GM21723 (cell line): ENCODE results near the gene GANAB.
"Not testable (repeated sequence)": the region's sequence is repeated elsewhere in the genome, so short reads cannot be mapped to it uniquely, and the experiment has no call there.

Experiments used
- ATAC-seq: cut with Tn5 transposase; IDR thresholded peaks from one replicate; pipeline ENCODE4 v1.9.1; 2021; ENCODE audit warnings: mild to moderate bottlenecking, moderate library complexity; ENCODE audit not compliant: unreplicated experiment

The GANAB gene

DNA sequence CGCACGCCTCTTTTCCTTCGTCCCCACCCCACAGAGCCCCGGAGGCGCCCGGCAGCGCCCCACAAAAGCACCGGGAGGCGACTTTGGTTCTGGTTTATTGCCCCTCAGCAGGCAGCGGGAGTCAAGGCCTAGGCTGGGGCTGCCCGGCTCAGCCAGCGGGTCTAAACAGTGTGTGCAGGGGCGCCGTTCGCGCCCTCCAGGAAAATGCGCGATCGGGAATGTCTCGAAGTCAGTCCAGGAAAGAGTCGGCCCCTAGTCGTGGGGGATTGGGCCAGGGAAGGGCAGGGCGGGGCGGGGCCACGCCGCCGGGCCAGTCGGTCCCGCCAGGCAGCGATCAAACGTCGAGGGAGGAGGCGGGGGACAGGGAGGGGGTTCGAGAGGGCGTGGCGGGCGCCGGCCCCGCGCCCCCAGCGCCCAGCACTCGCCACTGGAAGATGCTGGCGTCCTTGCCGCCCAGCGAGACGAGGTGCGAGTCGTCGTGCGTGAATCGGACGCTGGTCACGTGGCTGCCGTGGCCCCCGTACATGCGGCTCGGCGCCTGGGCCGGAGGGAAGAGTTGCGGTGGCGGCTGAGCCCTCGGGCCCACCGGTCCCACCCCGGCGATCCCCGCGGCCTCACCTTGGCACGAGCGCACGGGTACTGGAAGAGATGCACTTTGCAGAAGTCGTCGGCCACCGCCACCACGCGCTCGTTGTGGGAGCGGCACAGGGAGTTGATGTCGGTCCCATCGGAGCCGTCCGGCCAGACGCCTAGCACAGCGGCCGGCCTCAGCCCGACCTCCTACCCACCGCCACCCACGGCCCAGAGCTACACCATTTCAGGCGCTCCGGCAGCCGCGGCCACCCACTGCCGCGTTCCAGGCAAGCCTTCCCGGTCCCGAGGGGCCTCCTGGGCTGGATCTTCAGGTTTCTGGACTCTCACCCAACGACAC, 44.0 kb downstream of the GANAB start:
- no peak for ATAC-seq

DNA sequence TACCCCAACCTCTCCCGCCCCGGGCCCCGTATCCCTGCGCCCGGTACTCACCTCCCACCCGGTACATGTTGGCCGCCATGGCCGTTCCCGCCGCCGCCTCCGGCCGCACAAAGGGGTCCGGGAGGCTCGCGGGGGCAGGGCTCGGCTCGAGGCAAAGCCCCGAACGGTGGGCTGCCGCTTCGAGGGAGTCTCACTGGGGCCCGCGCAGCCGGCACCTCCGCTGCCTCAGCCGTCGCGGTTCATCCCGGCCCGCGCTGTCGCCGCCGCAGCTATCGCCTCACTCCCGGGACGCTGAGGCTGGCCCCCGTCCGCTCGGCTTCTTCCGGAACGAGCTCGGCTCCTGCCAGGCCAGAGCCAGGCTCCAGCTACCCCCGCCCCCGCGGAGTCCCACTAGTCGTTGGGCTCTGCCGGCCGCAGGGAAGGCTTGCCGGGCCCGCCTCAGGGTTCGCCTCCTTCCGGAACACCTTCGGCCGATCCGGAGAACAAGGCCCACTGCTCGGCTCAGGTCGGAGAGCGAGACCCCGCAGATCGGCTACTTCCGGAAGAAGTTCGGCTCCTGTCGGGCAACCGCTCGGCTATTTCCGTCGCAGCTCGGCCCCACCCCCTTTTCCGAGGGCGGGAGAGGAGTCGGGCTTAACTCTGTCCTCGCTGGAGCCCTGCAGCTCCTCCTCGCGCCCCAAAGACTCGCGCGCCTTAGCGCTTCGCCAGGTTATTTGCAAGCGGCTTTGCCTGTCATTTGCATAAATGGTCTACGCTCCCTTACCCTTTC, 44.9 kb downstream of the GANAB start, which contains the start of gene MTA2:
TSS of gene MTA2 (minus strand) at position 494 of the 769 bp plus-strand sequence. CDS start at position 79, 415 bp downstream.
- peak; percentile 71 for ATAC-seq

DNA sequence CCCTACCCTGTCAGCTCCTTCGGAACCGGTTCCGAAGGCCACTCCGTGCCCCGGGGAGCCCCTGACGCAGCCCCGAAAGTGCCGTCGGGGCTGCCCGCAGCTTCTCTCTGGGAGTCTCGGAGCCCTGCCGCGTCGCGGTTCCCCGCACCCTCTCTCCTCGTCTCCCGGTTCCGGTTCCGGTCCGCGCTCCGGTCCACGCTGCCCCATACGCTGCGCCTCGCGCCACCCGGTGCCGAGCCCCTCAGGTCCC, 45.4 kb downstream of the GANAB start:
- peak; percentile 15 for ATAC-seq

DNA sequence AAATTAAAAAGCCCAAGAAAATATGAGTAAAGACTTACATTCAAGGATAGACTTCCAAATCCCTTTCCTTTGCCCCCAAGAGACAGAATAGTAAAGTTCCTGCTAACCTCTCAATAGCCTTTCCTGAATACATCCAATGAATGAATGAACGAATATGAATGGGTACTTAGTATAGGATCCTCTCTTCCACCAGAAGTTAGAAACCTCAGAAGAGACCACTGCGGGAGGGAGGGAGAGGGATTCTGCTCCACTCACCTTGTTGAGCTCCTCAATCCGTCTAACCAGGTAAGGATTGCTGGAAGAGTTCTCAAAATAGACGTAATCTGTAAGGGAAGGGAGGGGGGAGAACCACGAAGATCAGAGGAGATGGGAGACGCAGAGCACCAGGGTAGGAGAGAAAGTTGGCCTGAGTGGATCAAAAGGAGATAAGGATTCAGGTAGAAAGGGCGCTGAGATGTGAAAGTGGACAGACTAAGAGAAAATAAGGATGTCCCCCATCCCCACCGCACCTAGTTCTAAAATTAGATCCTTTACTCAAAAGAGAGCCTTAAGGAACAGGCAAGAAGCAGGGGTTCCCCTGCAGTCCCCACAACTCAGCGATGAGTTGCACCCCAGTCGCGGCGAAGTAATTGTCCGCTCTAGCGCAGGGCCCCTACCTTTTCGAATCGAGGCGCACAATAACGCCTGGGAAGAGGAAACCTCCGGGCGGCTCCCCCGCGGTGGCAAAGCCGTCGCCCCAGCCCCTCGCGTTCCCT, 45.9 kb downstream of the GANAB start:
- peak; percentile 2 for ATAC-seq

DNA sequence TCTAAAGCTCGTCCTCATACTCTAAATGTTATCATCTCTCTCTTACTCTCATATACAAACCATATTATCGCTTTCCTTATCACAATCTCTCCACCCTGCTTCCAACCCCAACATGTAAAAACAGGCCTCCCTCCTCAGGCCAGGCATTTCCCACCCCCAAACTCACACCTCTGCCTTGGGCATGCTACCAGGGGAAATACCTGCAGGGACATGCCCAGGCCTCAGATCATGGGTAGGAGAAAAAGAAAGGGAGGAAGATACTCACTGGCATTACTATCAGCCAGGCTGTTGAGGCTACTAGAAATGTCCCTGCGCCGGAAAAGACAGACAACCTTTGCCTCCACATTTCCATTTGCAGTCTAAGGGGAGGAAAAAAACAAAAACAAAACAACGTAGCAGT, 46.5 kb downstream of the GANAB start:
- no peak for ATAC-seq

DNA sequence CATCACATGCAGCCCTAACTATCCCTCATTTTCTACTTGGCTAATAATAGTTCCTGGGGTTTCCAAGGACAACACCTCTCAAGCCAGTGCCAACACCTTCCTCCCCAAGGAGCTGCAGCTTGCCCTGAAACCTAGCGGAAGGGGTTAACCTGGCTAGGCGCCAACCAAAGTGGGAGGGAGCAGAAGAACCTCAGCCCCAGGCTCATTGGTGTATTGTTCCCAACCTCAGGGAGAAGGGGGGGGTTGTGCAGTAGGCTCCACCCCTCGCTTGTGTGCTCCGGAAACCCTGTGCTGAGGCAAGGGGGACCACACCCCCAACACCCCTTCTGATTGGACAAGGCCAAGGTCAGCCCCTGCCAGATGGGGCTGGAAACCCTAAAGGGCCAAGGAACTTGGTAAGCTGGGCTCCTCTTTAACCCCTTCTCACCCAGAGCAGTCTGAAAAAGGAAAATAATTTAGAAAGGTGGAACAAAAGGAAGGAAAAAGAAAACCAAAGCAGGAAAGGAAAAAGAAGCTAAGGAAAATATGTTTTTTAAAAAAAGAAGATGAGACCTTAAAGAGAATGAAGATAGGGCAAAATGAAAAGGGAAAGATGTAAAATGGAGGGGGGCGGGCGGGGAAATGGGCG, 47.2 kb downstream of the GANAB start:
- ATAC-seq = peak; percentile 61

DNA sequence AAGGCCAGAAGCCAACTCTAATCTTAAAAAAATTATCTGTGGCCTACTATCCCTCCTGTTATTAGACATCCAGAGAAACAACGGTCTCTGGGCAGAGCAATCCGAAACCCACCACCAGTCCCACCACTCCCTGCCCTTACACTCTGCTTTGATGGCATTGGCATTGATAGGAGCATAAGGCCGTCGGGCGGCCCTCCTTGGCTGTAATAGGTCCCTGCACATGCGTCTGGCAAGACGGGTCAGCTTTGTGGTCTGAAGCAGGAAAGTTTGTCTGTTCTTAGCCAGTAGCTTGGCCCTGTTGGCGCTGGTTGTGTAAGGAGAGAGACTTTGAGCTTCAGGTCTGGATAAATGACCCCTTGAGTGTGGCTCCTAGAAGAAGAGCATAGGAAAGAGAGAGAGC, 51.3 kb downstream of the GANAB start:
- ATAC-seq = no peak

DNA sequence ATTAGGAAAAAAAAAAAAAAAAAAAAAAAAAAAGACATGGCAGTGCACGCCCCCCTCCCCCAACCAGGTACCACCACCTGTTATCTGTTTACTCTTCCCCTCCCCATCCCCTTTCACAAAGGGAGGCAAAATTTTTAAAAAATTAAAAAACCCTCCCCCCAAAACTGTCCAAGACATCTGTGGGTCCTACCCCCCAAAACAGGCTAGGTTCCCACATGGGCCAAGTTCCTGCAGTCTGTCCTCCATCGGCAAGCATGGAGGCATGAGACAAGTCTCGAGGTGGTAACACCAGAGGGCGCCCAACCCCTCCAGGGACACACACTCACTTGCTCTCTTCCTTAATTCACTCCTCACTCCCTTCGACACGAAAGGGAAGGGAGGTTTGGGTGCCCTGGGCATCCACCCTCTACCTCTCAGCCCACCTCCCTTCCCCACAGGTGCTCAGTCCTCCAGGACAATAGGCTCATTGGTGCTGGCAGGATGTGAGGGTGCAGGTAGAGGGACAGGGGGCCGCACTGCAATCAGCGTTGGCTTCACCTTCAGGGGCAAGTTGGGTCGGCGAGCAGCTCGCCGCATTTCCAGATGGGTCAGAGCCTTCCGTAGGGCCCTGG, 52.9 kb downstream of the GANAB start:
- ATAC-seq = no peak

DNA sequence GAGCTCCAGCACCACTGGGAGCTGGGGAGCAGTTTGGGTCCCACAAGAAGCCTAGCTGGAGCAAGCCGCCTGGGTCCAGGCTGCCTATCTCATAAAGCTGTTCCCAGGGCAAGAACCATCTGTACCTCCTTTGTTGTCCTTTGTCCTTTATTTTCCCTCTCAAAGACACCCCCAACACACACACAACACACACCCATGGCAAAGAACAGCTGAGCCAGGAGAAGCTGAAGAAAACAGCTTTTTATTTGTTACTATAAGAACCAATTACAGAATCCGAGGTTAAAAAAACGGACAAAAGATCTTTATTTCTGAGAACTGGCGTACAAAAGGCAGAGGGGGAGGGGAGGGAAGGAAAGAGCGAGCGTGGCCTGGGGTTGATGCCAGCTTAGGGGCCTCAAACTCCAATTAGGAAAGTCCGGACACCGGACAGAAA, 53.4 kb downstream of the GANAB start:
- ATAC-seq = no peak

DNA sequence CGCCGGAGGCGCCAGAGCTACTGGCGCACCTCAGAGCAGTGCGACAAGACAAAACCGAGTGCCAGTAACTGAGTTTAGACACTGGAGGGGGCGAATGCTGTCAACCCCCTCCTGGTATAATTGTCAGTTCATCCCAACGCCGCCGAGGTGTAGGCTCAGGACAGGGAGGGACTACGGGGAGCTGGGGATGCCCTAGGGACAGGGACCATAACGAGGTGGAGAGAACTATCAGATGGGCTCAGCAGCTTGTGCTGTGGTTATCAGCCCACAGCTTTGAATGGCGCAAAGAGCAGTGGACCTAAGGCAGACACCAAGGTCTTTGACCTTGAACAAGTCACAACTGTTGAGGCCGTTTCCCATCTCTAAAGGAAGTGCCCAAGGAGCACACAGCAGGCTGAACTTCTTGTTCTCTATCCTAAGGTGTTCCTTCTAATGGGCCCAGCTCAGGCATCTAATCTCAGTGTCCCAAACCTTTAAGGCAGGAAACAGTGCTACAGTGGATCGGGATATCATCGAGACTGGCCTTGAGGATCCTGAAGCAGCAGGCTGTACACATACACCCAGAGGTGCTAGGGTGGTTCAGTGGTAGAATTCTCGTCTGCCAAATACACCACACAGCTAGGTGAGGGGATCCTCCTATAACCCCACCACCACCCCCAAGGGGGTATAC, 54.1 kb downstream of the GANAB start:
- ATAC-seq = peak; percentile 12

DNA sequence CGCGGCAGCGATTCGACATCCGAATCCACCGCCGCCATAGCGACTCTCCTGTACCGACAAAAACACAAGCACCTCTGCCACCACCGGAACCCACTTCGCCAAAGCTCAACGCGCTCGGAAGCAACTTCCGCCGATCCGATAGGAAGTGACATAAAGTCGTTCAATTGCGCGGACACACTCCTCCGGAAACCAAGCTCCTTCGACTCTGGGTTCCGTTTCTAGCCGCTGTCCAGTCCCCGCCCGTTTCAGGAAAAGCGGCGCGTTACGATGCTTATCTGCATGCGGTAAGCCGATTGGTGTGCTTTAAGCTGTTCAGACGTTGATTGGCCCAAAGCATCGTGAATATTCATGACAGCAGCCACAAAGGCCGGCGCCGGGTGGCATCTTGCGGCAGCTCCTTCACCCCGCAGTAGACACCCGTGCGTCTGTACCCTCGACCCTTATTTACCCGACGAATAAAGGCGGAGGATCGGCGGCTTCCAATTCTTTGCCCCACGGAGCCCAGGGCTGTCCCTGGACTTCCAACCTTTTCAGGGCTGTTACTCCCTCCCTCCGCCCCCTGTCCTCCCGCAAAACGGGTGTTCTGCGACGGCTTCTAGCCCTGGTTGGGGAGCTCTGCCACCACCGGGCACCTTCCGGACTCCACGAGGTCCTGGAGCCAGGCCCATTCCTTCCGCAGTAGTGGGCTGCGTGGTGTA, 54.8 kb downstream of the GANAB start, which contains the start of gene TUT1:
TSS of gene TUT1 (minus strand) at position 76 of the 698 bp plus-strand sequence. CDS start at position 38, 38 bp downstream.
- ATAC-seq = peak; percentile 88

DNA sequence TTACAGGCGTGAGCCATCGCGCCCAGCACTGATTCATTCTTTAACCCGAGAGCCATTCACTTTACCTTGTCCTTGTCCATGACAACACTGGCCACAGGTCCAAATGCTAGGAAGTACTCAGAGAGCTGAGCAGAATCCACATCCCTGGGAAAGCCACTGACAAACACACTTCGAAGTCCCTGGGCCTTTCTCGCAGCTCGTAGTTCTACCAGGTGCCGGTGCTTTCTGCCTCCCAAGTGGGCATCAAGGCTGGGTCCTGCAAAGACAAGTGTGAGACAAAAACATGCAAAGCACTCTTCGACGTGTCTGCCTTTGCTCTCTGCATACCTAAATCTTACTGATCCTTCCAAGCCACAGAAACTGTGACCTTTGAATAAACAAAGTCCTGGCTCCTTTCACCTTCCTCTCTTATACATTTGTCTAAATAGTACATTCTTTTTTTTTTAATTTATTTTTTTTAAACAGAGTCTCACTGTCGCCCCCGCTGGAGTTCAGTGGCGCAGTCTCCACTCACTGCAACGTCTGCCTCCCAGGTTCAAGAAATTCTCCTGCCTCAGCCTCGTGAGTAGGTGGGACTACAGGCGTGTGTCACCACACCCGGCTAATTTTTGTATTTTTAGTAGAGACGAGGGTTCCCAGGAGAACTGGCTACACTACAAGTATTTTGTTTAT, 57.3 kb downstream of the GANAB start:
- ATAC-seq = no peak

DNA sequence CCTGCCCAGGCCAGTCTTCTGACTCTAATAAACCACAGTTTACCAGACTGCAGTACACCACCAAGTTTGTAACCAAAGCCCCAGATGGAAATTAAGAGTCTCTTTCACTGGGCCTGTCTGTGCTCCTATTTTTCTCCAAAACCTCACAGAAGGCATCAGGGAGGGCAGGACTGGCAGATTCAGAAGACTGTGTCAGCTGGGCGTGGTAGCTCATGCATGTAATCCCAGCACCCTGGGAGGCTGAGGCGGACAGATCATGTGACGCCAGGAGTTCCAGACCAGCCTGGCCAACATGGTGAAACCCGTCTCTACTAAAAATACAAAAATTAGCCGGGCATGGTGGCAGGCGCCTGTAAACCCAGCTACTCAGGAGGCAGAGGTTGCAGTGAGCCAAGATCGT, 61.1 kb downstream of the GANAB start:
- not testable (repeated sequence) for ATAC-seq

DNA sequence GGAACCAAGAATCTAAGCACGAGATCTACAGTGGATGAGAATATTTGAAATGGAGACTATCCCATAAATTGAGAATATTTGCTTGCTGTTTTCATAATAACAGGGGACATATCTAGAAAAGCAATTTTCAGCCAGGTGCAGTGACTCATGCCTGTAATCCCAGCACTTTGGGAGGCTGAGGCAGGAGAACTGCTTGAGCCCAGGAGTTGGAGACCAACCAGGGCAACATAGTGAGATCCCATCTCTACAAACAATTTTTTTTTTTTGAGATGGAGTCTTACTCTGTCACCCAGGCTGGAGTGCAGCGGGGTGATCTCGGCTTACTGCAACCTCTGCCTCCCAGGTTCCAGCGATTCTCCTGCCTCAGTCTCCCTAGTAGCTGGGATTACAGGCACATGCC, 64.7 kb downstream of the GANAB start:
- ATAC-seq = not testable (repeated sequence)

DNA sequence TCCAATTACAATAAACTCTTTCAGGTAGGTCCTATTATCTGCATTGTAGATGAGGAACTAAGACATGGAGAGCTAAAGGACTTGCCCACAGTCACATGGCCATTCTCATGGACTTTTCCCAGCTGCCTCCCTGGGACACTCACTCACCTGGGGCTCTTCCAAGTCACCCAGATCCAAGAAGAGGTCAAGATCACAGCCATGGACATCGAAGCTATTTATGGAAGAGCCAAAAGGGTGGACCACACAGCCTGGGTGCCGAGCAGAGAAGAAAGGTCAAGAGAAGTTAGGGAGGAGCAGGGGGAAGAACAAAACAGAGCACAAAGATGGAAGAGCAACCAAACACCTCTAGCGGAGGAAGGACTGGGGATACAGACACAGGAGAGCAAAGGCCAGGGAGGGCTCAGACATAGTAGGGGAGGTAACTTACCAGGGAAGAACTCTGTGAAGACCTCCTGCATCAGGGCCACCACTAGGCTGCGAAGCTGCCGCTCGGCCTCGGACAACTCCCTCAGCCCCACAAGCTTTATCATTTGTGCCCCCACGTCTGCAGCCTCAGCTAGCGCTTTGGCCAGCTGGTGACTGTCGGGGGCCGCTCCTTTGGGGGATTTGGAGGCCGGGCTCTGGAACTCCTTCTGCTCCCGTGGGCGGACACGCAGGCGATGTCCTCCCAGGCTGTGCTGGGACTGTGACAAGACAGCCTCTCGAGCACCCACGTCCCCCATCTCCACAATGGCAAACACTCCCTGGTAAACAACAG, 65.3 kb downstream of the GANAB start:
- ATAC-seq = no peak

DNA sequence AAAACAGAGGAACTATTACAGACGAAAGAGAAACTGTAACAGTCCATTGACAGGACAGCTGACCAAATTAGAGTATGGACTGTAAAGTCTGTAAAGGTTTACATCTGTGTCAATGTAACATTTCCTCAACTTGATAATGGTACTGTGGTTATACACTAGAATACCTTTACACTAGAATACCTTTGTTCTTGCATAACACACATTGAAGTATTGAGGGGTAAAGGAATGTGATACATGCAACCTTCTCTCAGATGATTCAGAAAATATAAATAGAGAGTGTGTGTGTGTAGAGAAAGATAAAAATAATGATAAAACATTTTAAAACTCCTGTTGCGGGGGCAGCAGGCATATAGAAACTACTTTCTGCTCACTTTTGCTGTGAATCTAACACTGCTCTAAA, 67.2 kb downstream of the GANAB start:
- no peak for ATAC-seq

DNA sequence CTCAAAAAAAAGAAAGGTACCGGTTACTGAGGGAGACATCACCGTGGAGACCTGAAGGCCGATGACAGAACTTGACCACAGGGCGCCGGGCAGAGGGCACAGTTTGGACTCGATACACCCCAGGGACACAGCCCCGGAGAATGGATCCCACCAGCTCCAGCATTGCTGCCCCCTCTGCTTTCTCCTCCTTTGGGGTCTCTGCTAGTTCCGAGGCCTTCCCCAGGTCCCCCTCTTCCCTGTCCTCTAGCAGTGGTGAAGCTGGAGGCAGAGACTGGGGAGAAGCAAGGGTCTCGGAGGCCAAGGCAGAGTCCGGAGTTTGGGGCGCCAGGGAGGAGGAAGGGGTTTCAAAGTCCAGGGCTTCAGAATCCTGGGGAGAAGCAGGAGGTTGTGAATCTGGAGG, 67.9 kb downstream of the GANAB start:
- ATAC-seq = no peak
